Measurements from ENCODE around the gene TTF1.

Gene TTF1

GRCh38 chr9:132327537-132327936 is 79.1 kb downstream of the TTF1 start:
- peaks cover 96% of the 10 kb centered on the region for H3K36me3 ChIP-seq (ENCODE audit: insufficient read depth, low read depth, low read length)
- H3K27me3 ChIP-seq (ENCODE audit: insufficient read depth, low read length) = no peaks in the 10 kb centered on the region

More at GRCh38 chr9:132327537-132327936, 79.1 kb downstream of the TTF1 start:
- H3K4me3 ChIP-seq (ENCODE audit: low read length) = no peak overlapping the region
- H3K4me1 ChIP-seq (ENCODE audit: insufficient read depth, low read length) = no peaks in the 10 kb centered on the region
- H3K9ac ChIP-seq (ENCODE audit: low read depth, low read length) = no peak overlapping the region
- no peak overlapping the region for H3K27ac ChIP-seq (ENCODE audit: low read length)
- no peaks in the 10 kb centered on the region for H3K9me3 ChIP-seq (ENCODE audit: insufficient read depth, low read depth, low read length)
